Cardiac muscle cell (in vitro differentiated cells and primary cell): ENCODE data around the gene DRC3. TPM values are rescaled to one million over a fixed set of nuclear protein-coding genes. Genes with fewer than 3 reads are reported as not detected.
"Not testable (repeated sequence)": the region's sequence is repeated elsewhere in the genome, so short reads cannot be mapped to it uniquely, and the experiment has no call there.

Experiments
- DNase-seq, 2 donors: peaks; one replicate each; pipeline versions ENCODE4 v3.0.0 to v3.0.0-alpha.2; 2010 to 2017; ENCODE audit warnings: low read depth in 1 of 2, low spot score in 1 of 2
- H3K27ac ChIP-seq: fragments of 200-600 bp; sonication (generic); 2 replicates; pipeline ENCODE4 v1.5.1; 2016
- H3K27me3 ChIP-seq: fragments of 200-600 bp; sonication (generic); 2 replicates; pipeline ENCODE4 v1.6.0; 2016; ENCODE audit warnings: control low read depth
- H3K36me3 ChIP-seq: fragments of 200-600 bp; sonication (generic); 2 replicates; pipeline ENCODE4 v1.5.1; 2016; ENCODE audit warnings: control low read depth
- H3K4me1 ChIP-seq: fragments of 200-600 bp; sonication (generic); 2 replicates; pipeline ENCODE4 v1.8.1; 2017; ENCODE audit warnings: low read depth, mild to moderate bottlenecking, mixed run types
- H3K4me3 ChIP-seq: fragments of 200-600 bp; sonication (generic); 2 replicates; pipeline ENCODE4 v1.5.1; 2016; ENCODE audit warnings: mild to moderate bottlenecking
- H3K9me3 ChIP-seq: fragments of 200-600 bp; sonication (generic); 2 replicates; pipeline ENCODE4 v1.5.1; 2017; ENCODE audit warnings: low read depth, mild to moderate bottlenecking, control low read depth
- polyA plus RNA-seq: library from polyadenylated mRNA; unstranded; fragments of >200 nt; fragmentation: Nextera tagmentation; extraction: Ambion mirVana; gene quantifications from 2 replicates; pipeline ENCODE4 v1.2.1, GENCODE V29; 2016
- total RNA-seq: library from RNA; depleted of rRNA; stranded (reverse); fragments of >200 nt; gene quantifications from 2 replicates; pipeline ENCODE4 v1.2.3, GENCODE V29; 2016
- TF ChIP-seq, protein P1 (sequence below): IDR thresholded peaks from 2 replicates; pipeline ENCODE4 v1.5.1; 2012; ENCODE audit warnings: low read depth, mild to moderate bottlenecking, low read length

Gene DRC3
- total and polyA plus RNA-seq, 2 experiments from 2014 or later: 0.21 to 4.1 TPM

DNA sequence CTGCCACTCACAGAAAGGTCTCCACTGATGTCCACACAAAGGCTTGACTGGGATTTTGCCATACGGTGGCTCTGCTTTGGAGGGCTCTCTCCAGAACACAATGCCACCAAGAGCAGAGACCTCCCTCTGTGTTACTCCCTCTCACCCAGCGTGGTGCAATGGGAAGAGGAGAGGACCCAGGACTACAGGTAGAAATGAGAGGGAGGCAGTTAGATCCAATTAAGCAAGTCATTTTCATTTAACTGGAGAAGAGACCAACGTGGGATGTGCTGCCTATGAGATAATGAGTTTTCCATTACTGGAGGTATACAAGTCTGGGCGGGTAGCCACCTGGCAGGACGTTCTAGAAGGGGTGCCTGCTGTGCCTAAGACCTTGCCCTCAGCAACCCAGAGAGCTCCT is 34.7 kb upstream of the DRC3 start:
- Histone ChIP-seq H3K4me1 (peaks cover 46% of the 10 kb centered on the region), H3K27ac (no peak overlapping the region), H3K4me3 (no peak overlapping the region), H3K36me3 (no peaks in the 10 kb centered on the region), H3K9me3 (no peaks in the 10 kb centered on the region), H3K27me3 (no peaks in the 10 kb centered on the region)
- TF ChIP-seq, protein P1, sequence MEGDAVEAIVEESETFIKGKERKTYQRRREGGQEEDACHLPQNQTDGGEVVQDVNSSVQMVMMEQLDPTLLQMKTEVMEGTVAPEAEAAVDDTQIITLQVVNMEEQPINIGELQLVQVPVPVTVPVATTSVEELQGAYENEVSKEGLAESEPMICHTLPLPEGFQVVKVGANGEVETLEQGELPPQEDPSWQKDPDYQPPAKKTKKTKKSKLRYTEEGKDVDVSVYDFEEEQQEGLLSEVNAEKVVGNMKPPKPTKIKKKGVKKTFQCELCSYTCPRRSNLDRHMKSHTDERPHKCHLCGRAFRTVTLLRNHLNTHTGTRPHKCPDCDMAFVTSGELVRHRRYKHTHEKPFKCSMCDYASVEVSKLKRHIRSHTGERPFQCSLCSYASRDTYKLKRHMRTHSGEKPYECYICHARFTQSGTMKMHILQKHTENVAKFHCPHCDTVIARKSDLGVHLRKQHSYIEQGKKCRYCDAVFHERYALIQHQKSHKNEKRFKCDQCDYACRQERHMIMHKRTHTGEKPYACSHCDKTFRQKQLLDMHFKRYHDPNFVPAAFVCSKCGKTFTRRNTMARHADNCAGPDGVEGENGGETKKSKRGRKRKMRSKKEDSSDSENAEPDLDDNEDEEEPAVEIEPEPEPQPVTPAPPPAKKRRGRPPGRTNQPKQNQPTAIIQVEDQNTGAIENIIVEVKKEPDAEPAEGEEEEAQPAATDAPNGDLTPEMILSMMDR: no peak
- no peak for DNase-seq

GRCh38 chr17:17938388-17939107 is 34.1 kb upstream of the DRC3 start:
- Histone ChIP-seq H3K4me1 (peaks cover 52% of the 10 kb centered on the region), H3K36me3 (no peaks in the 10 kb centered on the region), H3K4me3 (no peak overlapping the region), H3K27ac (no peak overlapping the region), H3K27me3 (no peaks in the 10 kb centered on the region), H3K9me3 (no peaks in the 10 kb centered on the region)
- peak in 1 of 2 donors; percentile 41 for DNase-seq
- TF ChIP-seq, protein P1: no peak

DNA sequence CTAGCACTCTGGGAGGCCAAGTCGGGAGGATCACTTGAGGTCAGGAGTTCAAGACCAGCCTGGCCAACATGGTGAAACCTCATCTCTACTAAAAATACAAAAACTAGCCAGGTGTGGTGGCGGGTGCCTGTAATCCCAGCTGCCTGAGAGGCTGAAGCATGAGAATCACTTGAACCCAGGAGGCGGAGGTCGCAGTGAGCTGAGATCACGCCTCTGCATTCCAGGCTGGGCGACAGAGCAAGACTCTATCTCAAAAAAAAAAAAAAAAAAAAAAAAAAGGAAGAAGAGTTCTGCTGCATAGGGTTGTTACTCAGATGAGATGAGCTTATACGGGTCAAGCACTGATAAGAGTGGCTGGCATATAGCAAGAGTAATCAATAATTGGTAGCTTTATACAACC is 32.7 kb upstream of the DRC3 start:
- H3K9me3 ChIP-seq, H3K27me3 ChIP-seq, H3K4me3 ChIP-seq, DNase-seq, H3K36me3 ChIP-seq, H3K27ac ChIP-seq: not testable (repeated sequence)
- H3K4me1 ChIP-seq: peaks cover 63% of the 10 kb centered on the region

- no peak overlapping the region for H3K4me3 ChIP-seq
- TF ChIP-seq, protein P1: no peak
- H3K27ac ChIP-seq: no peak overlapping the region
- H3K36me3 ChIP-seq: no peaks in the 10 kb centered on the region
- H3K4me1 ChIP-seq: peaks cover 63% of the 10 kb centered on the region
- no peaks in the 10 kb centered on the region for H3K9me3 ChIP-seq
- H3K27me3 ChIP-seq: no peaks in the 10 kb centered on the region
- DNase-seq: no peak
Observed at GRCh38 chr17:17940441-17940911, 32.2 kb upstream of the DRC3 start.

- Histone ChIP-seq H3K4me1 (peaks cover 62% of the 10 kb centered on the region), H3K27ac (no peak overlapping the region), H3K9me3 (no peaks in the 10 kb centered on the region), H3K36me3 (no peaks in the 10 kb centered on the region), H3K4me3 (no peak overlapping the region), H3K27me3 (no peaks in the 10 kb centered on the region)
- DNase-seq: no peak
- TF ChIP-seq, protein P1: no peak
Observed at GRCh38 chr17:17941015-17941414, 31.6 kb upstream of the DRC3 start.

- H3K4me1 ChIP-seq: peaks cover 48% of the 10 kb centered on the region
- no peak overlapping the region for H3K4me3 ChIP-seq
- no peaks in the 10 kb centered on the region for H3K27me3 ChIP-seq
- peak overlapping the region; percentile 18 for H3K27ac ChIP-seq
- no peaks in the 10 kb centered on the region for H3K36me3 ChIP-seq
- no peaks in the 10 kb centered on the region for H3K9me3 ChIP-seq
- DNase-seq: peak in 1 of 2 donors; percentile 47
- TF ChIP-seq, protein P1: no peak
Observed at GRCh38 chr17:17942846-17943245, 29.8 kb upstream of the DRC3 start.
